HepG2 (cell line): Measurements from ENCODE around the gene SP9.

Source experiments
- CEBPZ ChIP-seq: IDR thresholded peaks from 2 replicates; pipeline ENCODE4 v1.6.1; 2012; ENCODE audit warnings: low read length, improper control_type of control experiment
- CTCF ChIP-seq: sonication (generic); formaldehyde crosslinking; IDR thresholded peaks from 2 replicates; pipeline ENCODE4 v1.5.0; 2020; ENCODE audit warnings: mild to moderate bottlenecking, missing genetic modification reagents, moderate library complexity
- GATAD2A ChIP-seq: IDR thresholded peaks from 2 replicates; pipeline ENCODE4 v1.6.1; 2016
- KDM5B ChIP-seq: sonication (generic); formaldehyde crosslinking; IDR thresholded peaks from 2 replicates; pipeline ENCODE4 v1.4.0; 2020; ENCODE audit warnings: missing genetic modification reagents, mild to moderate bottlenecking, borderline replicate concordance
- MATR3 ChIP-seq: sonication (generic); formaldehyde crosslinking; IDR thresholded peaks from 2 replicates; pipeline ENCODE4 v1.4.0; 2020; ENCODE audit warnings: missing genetic modification reagents
- NR2F6 ChIP-seq, 2 experiments: IDR thresholded peaks; 2 replicates each; pipeline ENCODE4 v1.6.1; 2016; ENCODE audit warnings: antibody characterized with exemption in 1 of 2, mild to moderate bottlenecking in 1 of 2
- PCBP1 ChIP-seq: fragments of 200-400 bp; formaldehyde crosslinking; IDR thresholded peaks from 2 replicates; pipeline ENCODE4 v1.6.1; 2017; ENCODE audit warnings: mild to moderate bottlenecking, low read depth, low read length, borderline replicate concordance
- RELA ChIP-seq: sonication (generic); formaldehyde crosslinking; IDR thresholded peaks from 2 replicates; pipeline ENCODE4 v1.4.0; 2020; ENCODE audit warnings: missing genetic modification reagents
- SMC3 ChIP-seq: IDR thresholded peaks from 2 replicates; pipeline ENCODE4 v1.6.1; 2011; ENCODE audit warnings: low read length, improper control_type of control experiment
- XRCC5 ChIP-seq: fragments of 200-400 bp; formaldehyde crosslinking; optimal IDR thresholded peaks from 2 replicates; pipeline ENCODE3; 2017; ENCODE audit warnings: mild to moderate bottlenecking, low read length
- ZFP36 ChIP-seq: fragments of 150-350 bp; IDR thresholded peaks from 2 replicates; pipeline ENCODE4 v1.6.1; 2018; ENCODE audit warnings: borderline replicate concordance, low read length, low read depth; ENCODE audit not compliant: partially characterized antibody
- ZFP37 ChIP-seq: sonication (generic); formaldehyde crosslinking; IDR thresholded peaks from 2 replicates; pipeline ENCODE4 v1.4.0; 2020; ENCODE audit warnings: missing genetic modification reagents, borderline replicate concordance
- ZNF777 ChIP-seq: sonication (generic); formaldehyde crosslinking; IDR thresholded peaks from 2 replicates; pipeline ENCODE4 v1.4.0; 2020; ENCODE audit warnings: missing genetic modification reagents

GRCh38 chr2:174326161-174327020, 8.4 kb upstream of the SP9 start:
- TF ChIP-seq ZNF777 = no peak
- no peak for TF ChIP-seq RELA
- TF ChIP-seq GATAD2A (CRISPR knock-in tag) = no peak
- TF ChIP-seq ZFP36 = no peak
- TF ChIP-seq NR2F6 (IDR thresholded peaks at IDR 0.05) = no peak
- no peak for TF ChIP-seq NR2F6 (CRISPR knock-in tag; IDR thresholded peaks at IDR 0.05)
- TF ChIP-seq XRCC5 = no peak
- TF ChIP-seq KDM5B (CRISPR knock-in tag) = no peak
- no peak for TF ChIP-seq CTCF (CRISPR knock-in tag)
- TF ChIP-seq ZFP37 (CRISPR knock-in tag) = no peak
- no peak for TF ChIP-seq MATR3 (CRISPR knock-in tag)
- TF ChIP-seq CEBPZ = no peak
- TF ChIP-seq SMC3 = no peak
- TF ChIP-seq PCBP1 = no peak
